Measurements from ENCODE around the gene STK32B. TPM values are rescaled to one million over a fixed set of nuclear protein-coding genes. Genes with fewer than 3 reads are reported as not detected.

The STK32B gene
- total RNA-seq, 1 donor from 2014 or later, result not detected

- Mint-ChIP-seq H3K4me3 (no peak overlapping the region), H3K27me3 (no peaks in the 10 kb centered on the region), H3K27ac (no peak overlapping the region), H3K36me3 (ENCODE audit: low read depth) (no peaks in the 10 kb centered on the region), H3K9me3 (peaks cover under 1% of the 10 kb centered on the region), H3K4me1 (no peaks in the 10 kb centered on the region)
- intact Hi-C loops (cut with micrococcal nuclease), result no loop called here
- DNase-seq, result no peak
Observed at GRCh38 chr4:5526080-5526846, 475.0 kb downstream of the STK32B start.

GRCh38 chr4:5527211-5527610 is 475.9 kb downstream of the STK32B start:
- H3K4me1 Mint-ChIP-seq, result no peaks in the 10 kb centered on the region
- no peak overlapping the region for H3K27ac Mint-ChIP-seq
- no peaks in the 10 kb centered on the region for H3K9me3 Mint-ChIP-seq
- no peak for DNase-seq
- no peaks in the 10 kb centered on the region for H3K27me3 Mint-ChIP-seq
- H3K36me3 Mint-ChIP-seq (ENCODE audit: low read depth), result no peaks in the 10 kb centered on the region
- intact Hi-C loops (cut with micrococcal nuclease), result no loop called here
- no peak overlapping the region for H3K4me3 Mint-ChIP-seq

- no peaks in the 10 kb centered on the region for H3K4me1 Mint-ChIP-seq
Observed at GRCh38 chr4:5528031-5528436, 476.8 kb downstream of the STK32B start.

GRCh38 chr4:5532100-5532499 is 480.8 kb downstream of the STK32B start:
- peaks cover 3% of the 10 kb centered on the region for H3K9me3 Mint-ChIP-seq
- intact Hi-C loops (cut with micrococcal nuclease), result no loop called here
- no peak overlapping the region for H3K27ac Mint-ChIP-seq
- peak; percentile 9 for DNase-seq
- no peak overlapping the region for H3K4me3 Mint-ChIP-seq
- no peaks in the 10 kb centered on the region for H3K4me1 Mint-ChIP-seq
- no peaks in the 10 kb centered on the region for H3K36me3 Mint-ChIP-seq (ENCODE audit: low read depth)
- H3K27me3 Mint-ChIP-seq, result no peaks in the 10 kb centered on the region

More at GRCh38 chr4:5528031-5528436, 476.8 kb downstream of the STK32B start:
- Mint-ChIP-seq H3K27me3 (no peaks in the 10 kb centered on the region), H3K4me3 (no peak overlapping the region), H3K27ac (no peak overlapping the region), H3K9me3 (no peaks in the 10 kb centered on the region), H3K36me3 (ENCODE audit: low read depth) (no peaks in the 10 kb centered on the region)
- DNase-seq, result no peak
- intact Hi-C loops (cut with micrococcal nuclease), result no loop called here

GRCh38 chr4:5539584-5539983 is 488.3 kb downstream of the STK32B start:
- H3K9me3 Mint-ChIP-seq, result peaks cover 3% of the 10 kb centered on the region
- H3K36me3 Mint-ChIP-seq (ENCODE audit: low read depth), result no peaks in the 10 kb centered on the region
- H3K4me1 Mint-ChIP-seq, result no peaks in the 10 kb centered on the region
- no peak for DNase-seq
- H3K27me3 Mint-ChIP-seq, result no peaks in the 10 kb centered on the region
- intact Hi-C loops (cut with micrococcal nuclease), result no loop called here
- H3K4me3 Mint-ChIP-seq, result no peak overlapping the region
- no peak overlapping the region for H3K27ac Mint-ChIP-seq

GRCh38 chr4:5541169-5541568 is 489.9 kb downstream of the STK32B start:
- DNase-seq, result no peak
- H3K36me3 Mint-ChIP-seq (ENCODE audit: low read depth), result no peaks in the 10 kb centered on the region
- H3K27me3 Mint-ChIP-seq, result no peaks in the 10 kb centered on the region
- peaks cover 3% of the 10 kb centered on the region for H3K9me3 Mint-ChIP-seq
- H3K4me1 Mint-ChIP-seq, result no peaks in the 10 kb centered on the region
- intact Hi-C loops (cut with micrococcal nuclease), result no loop called here
- no peak overlapping the region for H3K4me3 Mint-ChIP-seq
- H3K27ac Mint-ChIP-seq, result no peak overlapping the region

- no peak for DNase-seq
- Mint-ChIP-seq H3K36me3 (ENCODE audit: low read depth) (no peaks in the 10 kb centered on the region), H3K27ac (no peak overlapping the region), H3K9me3 (peaks cover 3% of the 10 kb centered on the region), H3K4me1 (no peaks in the 10 kb centered on the region), H3K27me3 (no peaks in the 10 kb centered on the region), H3K4me3 (no peak overlapping the region)
- intact Hi-C loops (cut with micrococcal nuclease), result no loop called here
Observed at GRCh38 chr4:5543681-5544080, 492.4 kb downstream of the STK32B start.

- H3K9me3 Mint-ChIP-seq, result peaks cover 4% of the 10 kb centered on the region
- H3K27me3 Mint-ChIP-seq, result no peaks in the 10 kb centered on the region
- no peaks in the 10 kb centered on the region for H3K4me1 Mint-ChIP-seq
- intact Hi-C loops (cut with micrococcal nuclease), result no loop called here
- DNase-seq, result no peak
- H3K36me3 Mint-ChIP-seq (ENCODE audit: low read depth), result no peaks in the 10 kb centered on the region
- H3K27ac Mint-ChIP-seq, result no peak overlapping the region
- no peak overlapping the region for H3K4me3 Mint-ChIP-seq
Observed at GRCh38 chr4:5544762-5545161, 493.5 kb downstream of the STK32B start.

- intact Hi-C loops (cut with micrococcal nuclease), result no loop called here
Observed at GRCh38 chr4:5545271-5545670, 494.0 kb downstream of the STK32B start.

GRCh38 chr4:5547651-5548249 is 496.5 kb downstream of the STK32B start:
- intact Hi-C loops (cut with micrococcal nuclease), result no loop called here
- peaks cover 13% of the 10 kb centered on the region for H3K9me3 Mint-ChIP-seq
- no peak for DNase-seq

More at GRCh38 chr4:5545271-5545670, 494.0 kb downstream of the STK32B start:
- Mint-ChIP-seq H3K9me3 (peaks cover 7% of the 10 kb centered on the region), H3K27me3 (no peaks in the 10 kb centered on the region), H3K4me1 (no peaks in the 10 kb centered on the region), H3K36me3 (ENCODE audit: low read depth) (no peaks in the 10 kb centered on the region), H3K27ac (no peak overlapping the region), H3K4me3 (no peak overlapping the region)
- DNase-seq, result no peak

More at GRCh38 chr4:5547651-5548249, 496.5 kb downstream of the STK32B start:
- H3K4me3 Mint-ChIP-seq, result no peak overlapping the region
- H3K27me3 Mint-ChIP-seq, result no peaks in the 10 kb centered on the region
- H3K4me1 Mint-ChIP-seq, result no peaks in the 10 kb centered on the region
- no peak overlapping the region for H3K27ac Mint-ChIP-seq
- no peaks in the 10 kb centered on the region for H3K36me3 Mint-ChIP-seq (ENCODE audit: low read depth)

Other genes with a start within 250 kb of the STK32B start
- not detected in 2 replicates for gene MSX1, start 191.8 kb upstream of the STK32B start, total RNA-seq
- not detected in 2 replicates for gene CYTL1, start 32.0 kb upstream of the STK32B start, total RNA-seq

Data from activated CD4-positive, alpha-beta T cell treated with anti-CD3 and anti-CD28 coated beads, Interleukin-2, amount 10 ng/mL, durations not matched to agents 24 days and 14 days (primary cell).